Nephron (organoid): Measurements from ENCODE around the gene ALAS2.

Source experiments
- H3K27ac Mint-ChIP-seq, 3 experiments: 2 replicates each; pipeline ENCODE4 v1.8.0; 2020; ENCODE audit warnings: mixed read lengths in 3 of 3, mild to moderate bottlenecking in 2 of 3, moderate library complexity in 1 of 3
- H3K27me3 Mint-ChIP-seq: 2 replicates; pipeline ENCODE4 v1.8.0; 2021; ENCODE audit warnings: low read depth, mild to moderate bottlenecking, moderate library complexity, mixed read lengths
- H3K36me3 Mint-ChIP-seq: 2 replicates; pipeline ENCODE4 v1.8.0; 2020; ENCODE audit warnings: low read depth, mixed read lengths
- H3K4me1 Mint-ChIP-seq: 2 replicates; pipeline ENCODE4 v1.8.0; 2020; ENCODE audit warnings: mixed read lengths
- H3K4me3 Mint-ChIP-seq, 3 experiments: 2 replicates each; pipeline ENCODE4 v1.8.0; 2020; ENCODE audit warnings: mild to moderate bottlenecking in 3 of 3, mixed read lengths in 3 of 3, moderate library complexity in 2 of 3
- H3K9me3 Mint-ChIP-seq: 2 replicates; pipeline ENCODE4 v1.8.0; 2020; ENCODE audit warnings: mixed read lengths
- TF ChIP-seq, protein P1 (sequence below), 3 experiments: fragments of 200-600 bp; sonication (generic); IDR thresholded peaks; one replicate each; pipeline ENCODE4 v1.5.0; 2021; ENCODE audit warnings: antibody characterized with exemption in 3 of 3; ENCODE audit not compliant: unreplicated experiment in 3 of 3

The ALAS2 gene

GRCh38 chrX:54964766-54965497 is 65.8 kb downstream of the ALAS2 start:
- H3K9me3 Mint-ChIP-seq = peaks cover 11% of the 10 kb centered on the region
- H3K27me3 Mint-ChIP-seq = no peaks in the 10 kb centered on the region
- H3K27ac Mint-ChIP-seq = no peak overlapping the region
- no peaks in the 10 kb centered on the region for H3K36me3 Mint-ChIP-seq
- no peak overlapping the region for H3K4me3 Mint-ChIP-seq
- TF ChIP-seq, protein P1, sequence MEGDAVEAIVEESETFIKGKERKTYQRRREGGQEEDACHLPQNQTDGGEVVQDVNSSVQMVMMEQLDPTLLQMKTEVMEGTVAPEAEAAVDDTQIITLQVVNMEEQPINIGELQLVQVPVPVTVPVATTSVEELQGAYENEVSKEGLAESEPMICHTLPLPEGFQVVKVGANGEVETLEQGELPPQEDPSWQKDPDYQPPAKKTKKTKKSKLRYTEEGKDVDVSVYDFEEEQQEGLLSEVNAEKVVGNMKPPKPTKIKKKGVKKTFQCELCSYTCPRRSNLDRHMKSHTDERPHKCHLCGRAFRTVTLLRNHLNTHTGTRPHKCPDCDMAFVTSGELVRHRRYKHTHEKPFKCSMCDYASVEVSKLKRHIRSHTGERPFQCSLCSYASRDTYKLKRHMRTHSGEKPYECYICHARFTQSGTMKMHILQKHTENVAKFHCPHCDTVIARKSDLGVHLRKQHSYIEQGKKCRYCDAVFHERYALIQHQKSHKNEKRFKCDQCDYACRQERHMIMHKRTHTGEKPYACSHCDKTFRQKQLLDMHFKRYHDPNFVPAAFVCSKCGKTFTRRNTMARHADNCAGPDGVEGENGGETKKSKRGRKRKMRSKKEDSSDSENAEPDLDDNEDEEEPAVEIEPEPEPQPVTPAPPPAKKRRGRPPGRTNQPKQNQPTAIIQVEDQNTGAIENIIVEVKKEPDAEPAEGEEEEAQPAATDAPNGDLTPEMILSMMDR (IDR thresholded peaks at IDR 0.05; ENCODE audit: unreplicated experiment in 3 of 3) = no peak
- no peaks in the 10 kb centered on the region for H3K4me1 Mint-ChIP-seq

DNA sequence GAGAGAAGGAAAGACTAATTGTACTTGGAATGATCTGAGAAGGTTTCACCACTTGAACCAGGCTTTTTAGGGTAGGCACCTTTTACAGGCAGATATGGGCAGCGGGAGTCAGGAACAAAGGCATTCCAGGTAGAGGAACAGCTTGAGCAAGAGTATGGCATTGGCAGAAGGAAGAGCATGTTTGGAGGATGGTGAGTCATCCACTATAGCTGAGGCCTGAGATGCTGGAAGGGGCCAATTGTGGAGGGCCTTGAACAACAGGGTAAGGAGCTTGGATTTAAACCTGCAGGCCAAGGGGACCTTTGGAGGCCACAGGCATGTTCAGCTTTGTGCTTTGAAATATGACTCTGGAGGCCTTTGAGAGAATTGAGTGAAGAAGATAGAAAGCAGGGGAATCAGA is 69.0 kb downstream of the ALAS2 start:
- Mint-ChIP-seq H3K27ac (no peak overlapping the region), H3K36me3 (no peaks in the 10 kb centered on the region), H3K4me3 (no peak overlapping the region), H3K9me3 (peaks cover 5% of the 10 kb centered on the region), H3K27me3 (no peaks in the 10 kb centered on the region), H3K4me1 (no peaks in the 10 kb centered on the region)
- TF ChIP-seq, protein P1 (IDR thresholded peaks at IDR 0.05; ENCODE audit: unreplicated experiment in 3 of 3) = no peak
